HEK293T (cell line): ENCODE measurements around the gene ZNF532.

Source experiments
- CTCF ChIA-PET: fragments of 350-600 bp; formaldehyde crosslinking; extraction: SDS; loops from one replicate; lab custom pipeline; 2021; ENCODE audit warnings: antibody characterized with exemption, inconsistent platforms; lab: Yijun Ruan, JAX
- POLR2A ChIA-PET: fragments of 350-600 bp; formaldehyde crosslinking; extraction: SDS; loops from one replicate; lab custom pipeline; 2020; ENCODE audit warnings: antibody characterized with exemption, inconsistent platforms; lab: Yijun Ruan, JAX
- DNase-seq: peaks from one replicate; pipeline ENCODE4 v3.0.0; 2012; ENCODE audit warnings: mixed read lengths; ENCODE audit errors: extremely low spot score
- ARNT ChIP-seq: fragments of 450-650 bp; IDR thresholded peaks from 2 replicates; pipeline ENCODE4 v1.6.1; 2017; ENCODE audit warnings: mild to moderate bottlenecking
- BHLHE40 ChIP-seq: fragments of 450-650 bp; IDR thresholded peaks from 2 replicates; pipeline ENCODE4 v1.6.1; 2016; ENCODE audit warnings: mild to moderate bottlenecking, moderate library complexity, borderline replicate concordance
- CTBP1 ChIP-seq: fragments of 450-650 bp; IDR thresholded peaks from 2 replicates; pipeline ENCODE4 v1.6.1; 2016; ENCODE audit warnings: borderline replicate concordance
- ELF4 ChIP-seq: fragments of 450-650 bp; IDR thresholded peaks from 2 replicates; pipeline ENCODE4 v1.6.1; 2017; ENCODE audit warnings: antibody characterized with exemption
- FOXA1 ChIP-seq: fragments of 450-650 bp; IDR thresholded peaks from 2 replicates; pipeline ENCODE4 v1.6.1; 2016; ENCODE audit warnings: mild to moderate bottlenecking
- FOXK2 ChIP-seq: fragments of 450-650 bp; IDR thresholded peaks from 2 replicates; pipeline ENCODE4 v1.6.1; 2016; ENCODE audit warnings: mild to moderate bottlenecking
- FOXM1 ChIP-seq: fragments of 450-650 bp; IDR thresholded peaks from 2 replicates; pipeline ENCODE4 v1.6.1; 2017; ENCODE audit warnings: mild to moderate bottlenecking, borderline replicate concordance
- HDGF ChIP-seq: fragments of 450-650 bp; IDR thresholded peaks from 2 replicates; pipeline ENCODE4 v1.6.1; 2017; ENCODE audit warnings: antibody characterized with exemption, borderline replicate concordance
- L3MBTL2 ChIP-seq: fragments of 450-650 bp; conservative IDR thresholded peaks from 2 replicates; pipeline ENCODE4 v1.6.1; 2016; ENCODE audit warnings: mild to moderate bottlenecking
- LEF1 ChIP-seq: fragments of 450-650 bp; IDR thresholded peaks from 2 replicates; pipeline ENCODE4 v1.6.1; 2017; ENCODE audit warnings: mild to moderate bottlenecking, borderline replicate concordance
- NFRKB ChIP-seq: fragments of 450-650 bp; IDR thresholded peaks from 2 replicates; pipeline ENCODE4 v1.6.1; 2016; ENCODE audit warnings: mild to moderate bottlenecking, moderate library complexity
- PKNOX1 ChIP-seq: fragments of 450-650 bp; IDR thresholded peaks from 2 replicates; pipeline ENCODE4 v1.6.1; 2016
- SP1 ChIP-seq: fragments of 450-650 bp; IDR thresholded peaks from 2 replicates; pipeline ENCODE4 v1.6.1; 2017
- SUZ12 ChIP-seq: fragments of 450-650 bp; IDR thresholded peaks from 2 replicates; pipeline ENCODE4 v1.6.1; 2016; ENCODE audit warnings: mild to moderate bottlenecking
- TARDBP ChIP-seq: fragments of 450-650 bp; IDR thresholded peaks from 2 replicates; pipeline ENCODE4 v1.6.1; 2016
- ZNF384 ChIP-seq: fragments of 450-650 bp; IDR thresholded peaks from 2 replicates; pipeline ENCODE4 v1.6.1; 2016

ZNF532 gene

GRCh38 chr18:58962336-58962735, 97.7 kb downstream of the ZNF532 start:
- ChIA-PET CTCF (no interaction called here), POLR2A (no interaction called here)
- DNase-seq: no peak
- no peak for TF ChIP-seq HDGF
- no peak for TF ChIP-seq SUZ12
- TF ChIP-seq ZNF384: no peak
- TF ChIP-seq BHLHE40: no peak
- TF ChIP-seq ELF4: no peak
- no peak for TF ChIP-seq SP1
- no peak for TF ChIP-seq L3MBTL2
- no peak for TF ChIP-seq CTBP1
- TF ChIP-seq PKNOX1: no peak
- no peak for TF ChIP-seq TARDBP
- no peak for TF ChIP-seq LEF1

- POLR2A ChIA-PET: no interaction called here
- no peak for DNase-seq
- TF ChIP-seq ARNT (no peak), L3MBTL2 (no peak), NFRKB (no peak), HDGF (no peak), TARDBP (no peak), SUZ12 (no peak), FOXA1 (no peak), FOXM1 (no peak), ELF4 (no peak), CTBP1 (no peak), FOXK2 (no peak), ZNF384 (no peak), BHLHE40 (no peak), PKNOX1 (no peak), LEF1 (no peak), SP1 (no peak)
- CTCF ChIA-PET: no interaction called here
Measured at GRCh38 chr18:58965291-58966004, 100.8 kb downstream of the ZNF532 start.

GRCh38 chr18:58966005-58966677, 101.5 kb downstream of the ZNF532 start:
- ChIA-PET CTCF (no interaction called here), POLR2A (no interaction called here)
- no peak for TF ChIP-seq NFRKB
- no peak for TF ChIP-seq BHLHE40
- no peak for TF ChIP-seq FOXM1
- TF ChIP-seq FOXA1: no peak
- no peak for TF ChIP-seq FOXK2
- no peak for TF ChIP-seq PKNOX1
- TF ChIP-seq SP1: no peak
- TF ChIP-seq ARNT: no peak
- no peak for TF ChIP-seq L3MBTL2
- no peak for DNase-seq

- ChIA-PET POLR2A (no interaction called here), CTCF (no interaction called here)
- TF ChIP-seq ZNF384 (no peak), TARDBP (no peak), PKNOX1 (no peak), FOXM1 (no peak), HDGF (no peak), FOXA1 (no peak), SP1 (no peak)
Measured at GRCh38 chr18:58966704-58967103, 102.0 kb downstream of the ZNF532 start.

GRCh38 chr18:58967751-58968254, 103.1 kb downstream of the ZNF532 start:
- TF ChIP-seq TARDBP (no peak), PKNOX1 (no peak), FOXA1 (no peak)
- DNase-seq: no peak
- CTCF ChIA-PET: interaction anchor here (0.6 kb wide), 1 partner anchor 40 kb away, joined by 4 read pairs; no protein-coding TSS in a partner anchor
- POLR2A ChIA-PET: no interaction called here

More at GRCh38 chr18:58966704-58967103, 102.0 kb downstream of the ZNF532 start:
- no peak for DNase-seq
